DOHH2 (cell line): ENCODE data around the gene NUP62.

Experiments
- EZH2phosphoT487 ChIP-seq: fragments of 200-600 bp; sonication (generic); IDR thresholded peaks from 2 replicates; pipeline ENCODE4 v1.6.1; 2017; ENCODE audit warnings: borderline replicate concordance, mild to moderate bottlenecking, antibody characterized with exemption, low read length, moderate library complexity, mixed read lengths
- TF ChIP-seq, protein P1 (sequence below): fragments of 200-600 bp; sonication (generic); IDR thresholded peaks from one replicate; pipeline ENCODE4 v1.5.1; 2014; ENCODE audit warnings: antibody characterized with exemption, mild to moderate bottlenecking, low read depth, low read length; ENCODE audit not compliant: poor library complexity, severe bottlenecking

DNA sequence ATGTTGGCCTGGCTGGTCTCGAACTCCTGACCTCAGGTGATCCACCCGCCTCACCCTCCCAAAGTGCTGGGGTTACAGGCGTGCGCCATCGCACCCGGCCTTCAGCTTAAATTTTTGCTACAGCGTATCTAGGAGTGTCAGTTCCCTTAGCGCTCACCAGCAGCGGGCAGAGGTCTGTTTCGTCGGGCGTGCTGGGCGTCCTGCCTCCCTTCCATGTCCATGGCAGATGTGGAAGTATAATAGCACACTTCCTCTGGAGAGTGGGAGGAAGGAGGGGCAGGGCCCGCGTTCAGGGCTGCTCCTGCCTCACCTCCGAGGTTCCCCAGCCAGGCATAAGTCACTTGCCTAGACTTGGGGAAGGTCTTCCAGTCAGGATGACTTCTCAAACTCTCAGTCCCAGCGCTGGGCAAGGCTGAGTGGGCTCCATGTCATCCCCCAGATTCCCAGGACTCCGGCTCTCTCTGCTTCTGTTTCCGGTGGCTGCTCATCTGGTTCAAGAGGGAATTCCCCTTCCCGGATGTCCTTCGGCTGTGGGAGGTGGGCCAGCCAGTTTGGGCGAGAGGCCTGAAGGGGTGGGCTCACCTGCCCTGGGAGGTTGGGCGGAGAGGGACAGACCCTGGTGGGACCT lies 42.2 kb downstream of the NUP62 start:
- TF ChIP-seq, protein P1, sequence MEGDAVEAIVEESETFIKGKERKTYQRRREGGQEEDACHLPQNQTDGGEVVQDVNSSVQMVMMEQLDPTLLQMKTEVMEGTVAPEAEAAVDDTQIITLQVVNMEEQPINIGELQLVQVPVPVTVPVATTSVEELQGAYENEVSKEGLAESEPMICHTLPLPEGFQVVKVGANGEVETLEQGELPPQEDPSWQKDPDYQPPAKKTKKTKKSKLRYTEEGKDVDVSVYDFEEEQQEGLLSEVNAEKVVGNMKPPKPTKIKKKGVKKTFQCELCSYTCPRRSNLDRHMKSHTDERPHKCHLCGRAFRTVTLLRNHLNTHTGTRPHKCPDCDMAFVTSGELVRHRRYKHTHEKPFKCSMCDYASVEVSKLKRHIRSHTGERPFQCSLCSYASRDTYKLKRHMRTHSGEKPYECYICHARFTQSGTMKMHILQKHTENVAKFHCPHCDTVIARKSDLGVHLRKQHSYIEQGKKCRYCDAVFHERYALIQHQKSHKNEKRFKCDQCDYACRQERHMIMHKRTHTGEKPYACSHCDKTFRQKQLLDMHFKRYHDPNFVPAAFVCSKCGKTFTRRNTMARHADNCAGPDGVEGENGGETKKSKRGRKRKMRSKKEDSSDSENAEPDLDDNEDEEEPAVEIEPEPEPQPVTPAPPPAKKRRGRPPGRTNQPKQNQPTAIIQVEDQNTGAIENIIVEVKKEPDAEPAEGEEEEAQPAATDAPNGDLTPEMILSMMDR = no peak
- no peak for TF ChIP-seq EZH2phosphoT487
